Activated effector memory CD4-positive, alpha-beta T cell treated with Interleukin-2 at 50 U/mL for 16 hours (primary cell): ENCODE data around the gene RGL4.

ENCODE experiments used
- DNase-seq: peaks from one replicate; pipeline ENCODE4 v3.0.0-alpha.2; 2020

RGL4 gene

GRCh38 chr22:23744485-23744884, 53.7 kb downstream of the RGL4 start:
- no peak for DNase-seq

GRCh38 chr22:23745791-23746190, 55.0 kb downstream of the RGL4 start:
- no peak for DNase-seq
